GM19239 (cell line): ENCODE results near the gene LRRTM2.
"Not testable (repeated sequence)": the region's sequence is repeated elsewhere in the genome, so short reads cannot be mapped to it uniquely, and the experiment has no call there.

Experiments
- DNase-seq: peaks from one replicate; pipeline ENCODE4 v3.0.0; 2011; ENCODE audit warnings: low spot score; ENCODE audit not compliant: insufficient read length
- FAIRE-seq: peaks from 2 replicates; lab custom pipeline; 2011; peaks lifted over from hg19 to GRCh38; lab: Jason Lieb, UNC

The LRRTM2 gene

DNA sequence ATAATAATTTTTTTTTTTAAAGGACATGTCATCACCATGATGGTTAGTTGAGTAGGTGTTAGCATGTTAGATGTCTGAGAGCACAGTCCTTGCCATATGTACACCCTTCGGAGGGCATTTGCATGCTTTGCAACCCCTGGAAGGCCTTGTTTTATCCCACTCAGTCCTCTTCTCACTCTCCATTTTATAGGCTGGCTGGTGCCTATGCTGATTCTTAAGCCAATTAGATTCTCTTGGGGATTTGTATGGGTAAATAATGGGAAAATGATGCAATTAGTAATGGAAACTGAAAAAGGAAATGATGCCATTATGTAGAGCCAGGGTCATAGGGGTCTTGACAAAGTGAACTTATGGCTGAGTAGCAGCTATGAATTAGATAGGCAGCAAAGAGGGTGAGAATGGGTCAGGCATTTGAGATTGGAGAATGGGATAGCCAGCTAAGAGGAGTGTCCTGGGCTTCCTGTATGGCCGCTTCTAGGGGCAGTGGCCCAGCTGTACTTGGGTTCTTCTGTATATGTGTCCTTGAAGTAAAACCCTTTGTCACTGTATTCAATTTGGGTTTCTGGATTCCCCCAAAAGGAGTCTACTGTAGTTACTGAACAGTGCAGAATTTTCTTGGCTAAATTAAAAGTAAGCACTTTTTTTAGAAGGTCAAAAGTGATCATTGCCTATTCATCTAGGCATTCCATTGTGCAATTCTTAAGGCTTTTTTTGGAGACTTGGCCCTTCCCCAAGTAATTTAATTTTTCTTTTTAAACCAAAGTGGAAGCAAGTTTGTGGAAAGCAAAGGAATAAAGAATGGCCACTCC lies 31.6 kb downstream of the LRRTM2 start:
- no peak for DNase-seq
- FAIRE-seq, result no peak

DNA sequence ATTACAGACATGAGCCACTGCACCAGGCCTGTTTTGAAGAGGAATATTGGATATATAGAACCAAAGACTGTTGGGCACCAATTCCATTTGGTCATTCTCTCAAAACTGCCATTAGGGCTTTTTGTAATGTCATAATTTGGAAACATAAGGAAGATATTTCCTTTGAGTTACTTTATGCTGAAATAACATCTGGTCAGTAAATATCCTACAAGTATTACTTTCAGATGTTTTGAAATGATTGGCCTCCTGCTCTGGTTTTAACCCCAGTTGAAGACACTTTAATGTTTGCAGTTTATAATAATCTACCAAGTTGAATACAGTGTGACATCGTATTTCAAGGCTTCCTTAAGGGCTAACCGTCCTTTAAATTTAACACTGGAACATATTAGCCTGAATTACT lies 33.6 kb downstream of the LRRTM2 start:
- DNase-seq, result no peak
- FAIRE-seq, result no peak

DNA sequence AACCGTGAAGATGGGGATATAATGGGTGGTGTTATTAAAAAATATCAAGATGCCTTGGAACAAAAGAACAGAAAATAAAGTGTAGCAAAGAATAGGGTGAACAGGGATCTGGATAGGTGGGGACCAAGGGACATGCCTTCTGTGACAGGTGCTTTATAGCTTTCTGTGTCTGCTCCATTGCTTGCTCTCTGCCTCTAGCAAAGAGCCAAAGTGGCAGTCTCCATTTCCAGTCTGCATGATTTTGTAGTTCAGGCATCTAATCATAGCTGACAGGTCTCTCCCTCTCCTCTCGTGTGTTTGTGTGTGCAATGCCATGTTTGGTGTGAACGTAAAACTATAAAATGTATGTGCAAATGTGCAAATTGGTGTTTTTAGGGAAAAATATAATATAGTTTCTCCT lies 35.0 kb downstream of the LRRTM2 start:
- FAIRE-seq (no peak), DNase-seq (no peak)

DNA sequence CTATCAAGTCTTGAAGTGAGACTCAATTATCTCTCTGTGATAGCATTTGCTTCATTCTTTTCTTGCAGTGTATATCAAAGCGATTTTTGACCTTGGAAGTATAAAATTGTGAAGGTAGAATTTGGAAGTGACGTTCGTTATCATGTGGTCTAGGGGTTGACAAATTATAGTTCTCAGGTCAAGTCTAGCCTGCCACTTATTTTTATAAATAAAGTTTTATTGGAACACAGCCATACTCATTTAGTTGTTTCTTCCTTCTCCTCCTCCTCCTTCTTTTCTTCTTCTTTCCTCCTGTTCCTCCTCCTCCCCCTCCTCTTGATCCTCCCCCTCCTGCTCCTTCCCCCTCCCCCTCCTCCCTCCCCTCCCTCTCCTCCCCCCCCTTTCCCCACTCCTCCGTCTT lies 38.0 kb downstream of the LRRTM2 start:
- DNase-seq, result no peak
- FAIRE-seq, result no peak

DNA sequence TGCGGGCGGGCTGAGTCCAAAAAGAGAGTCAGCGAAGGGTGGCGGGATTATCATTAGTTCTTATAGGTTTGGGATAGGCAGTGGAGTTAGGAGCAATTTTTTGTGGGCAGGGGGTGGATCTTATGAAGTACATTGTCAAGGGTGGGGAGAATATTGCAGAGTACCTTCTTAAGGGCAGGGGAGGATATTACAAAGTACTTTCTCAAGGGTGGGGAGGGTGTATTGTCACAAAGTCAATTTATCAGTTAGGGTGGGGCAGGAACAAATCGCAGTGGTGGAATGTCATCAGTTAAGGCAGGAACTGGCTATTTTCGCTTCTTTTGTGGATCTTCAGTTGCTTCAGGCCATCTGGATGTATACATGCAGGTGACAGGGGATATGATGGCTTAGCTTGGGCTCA lies 40.3 kb downstream of the LRRTM2 start:
- DNase-seq, FAIRE-seq: not testable (repeated sequence)

DNA sequence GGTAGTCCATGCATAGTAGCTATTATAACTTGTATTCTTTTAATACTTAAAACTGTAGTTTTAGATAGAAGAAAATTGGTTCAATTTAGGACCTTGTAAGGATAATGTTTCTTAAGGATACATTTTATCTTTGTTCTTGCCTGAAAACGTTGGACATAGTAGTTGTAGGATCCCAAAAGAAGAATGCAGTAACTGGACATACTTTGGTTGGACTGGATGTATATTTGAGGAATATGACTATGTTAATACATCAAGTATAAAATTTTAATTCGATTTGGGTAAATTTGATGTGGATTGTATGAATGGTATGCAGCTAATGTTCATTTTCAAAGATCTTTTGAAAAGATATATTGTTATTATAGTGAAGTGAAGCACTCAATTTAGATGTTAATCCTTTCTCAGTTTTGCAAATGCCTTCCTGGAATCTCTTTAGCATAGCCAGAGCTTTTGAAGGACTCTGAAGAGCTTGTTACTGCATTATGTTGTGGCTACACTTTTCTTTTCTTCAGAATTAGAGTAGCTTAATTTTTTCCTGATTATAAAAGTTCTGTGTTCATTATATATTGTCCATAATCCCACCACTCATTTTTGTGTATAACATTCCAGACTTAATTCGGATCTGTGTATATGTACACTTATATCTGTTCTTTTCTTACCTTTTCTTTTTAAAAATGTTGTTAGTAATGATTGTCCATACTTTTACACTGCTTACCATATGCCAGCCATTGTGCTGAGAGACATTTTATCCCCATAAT lies 41.2 kb downstream of the LRRTM2 start:
- no peak for FAIRE-seq
- no peak for DNase-seq

DNA sequence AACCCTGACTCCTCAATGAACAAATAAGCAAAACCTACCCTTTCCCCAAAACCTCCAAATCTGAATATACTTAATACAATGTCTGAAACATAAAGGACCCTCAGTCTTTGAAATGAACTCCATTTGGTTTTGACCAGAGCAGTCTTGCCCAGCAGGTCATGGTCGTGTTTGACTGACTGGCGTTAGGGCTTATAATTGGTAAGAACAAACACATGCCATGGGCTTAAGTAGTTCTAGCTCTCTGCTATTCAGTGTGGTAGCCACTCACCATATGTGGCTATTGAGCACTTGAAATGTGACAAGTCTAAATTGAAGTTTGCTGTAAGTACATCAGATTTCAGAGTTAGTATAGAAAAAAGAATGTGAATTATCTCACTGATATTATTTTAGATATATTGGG lies 42.1 kb downstream of the LRRTM2 start:
- FAIRE-seq (no peak), DNase-seq (no peak)

DNA sequence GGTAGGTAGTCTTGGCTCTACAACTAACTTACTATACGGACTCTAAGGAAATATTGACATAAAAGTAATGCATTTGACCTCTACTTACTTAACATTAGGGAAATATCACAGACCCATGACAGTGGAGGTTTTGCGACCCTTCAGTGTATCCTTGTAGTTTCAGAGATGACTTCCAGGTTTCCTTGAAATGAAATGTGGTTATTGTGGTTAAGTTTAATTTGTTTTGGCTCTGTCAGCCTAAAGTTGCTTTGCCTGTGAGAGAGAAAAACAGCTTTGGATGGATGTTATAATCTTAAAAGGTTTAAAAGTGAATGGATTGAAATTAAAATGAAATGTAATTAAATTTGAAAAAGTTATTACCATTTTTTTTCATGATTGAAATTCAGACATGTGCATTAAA lies 42.9 kb downstream of the LRRTM2 start:
- FAIRE-seq, result peak; percentile 23
- no peak for DNase-seq

DNA sequence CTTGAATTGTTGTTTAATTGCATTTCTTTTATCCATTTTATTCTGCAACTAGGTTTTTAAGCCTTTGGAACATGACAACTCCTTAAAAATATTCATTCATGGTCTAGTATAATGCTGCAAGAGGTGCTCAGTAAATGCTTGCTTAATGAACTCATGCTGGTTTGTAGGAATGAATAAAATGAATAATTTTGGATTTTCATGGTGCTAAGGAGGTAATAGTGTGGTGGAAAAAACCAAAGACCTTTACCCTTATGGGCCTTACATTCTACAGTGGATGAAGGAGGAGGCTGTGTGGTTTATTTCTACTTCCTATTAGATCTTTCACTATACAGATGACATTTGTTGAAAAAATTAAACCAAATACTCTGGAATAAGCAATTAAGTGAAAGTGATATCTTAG lies 43.4 kb downstream of the LRRTM2 start:
- no peak for DNase-seq

DNA sequence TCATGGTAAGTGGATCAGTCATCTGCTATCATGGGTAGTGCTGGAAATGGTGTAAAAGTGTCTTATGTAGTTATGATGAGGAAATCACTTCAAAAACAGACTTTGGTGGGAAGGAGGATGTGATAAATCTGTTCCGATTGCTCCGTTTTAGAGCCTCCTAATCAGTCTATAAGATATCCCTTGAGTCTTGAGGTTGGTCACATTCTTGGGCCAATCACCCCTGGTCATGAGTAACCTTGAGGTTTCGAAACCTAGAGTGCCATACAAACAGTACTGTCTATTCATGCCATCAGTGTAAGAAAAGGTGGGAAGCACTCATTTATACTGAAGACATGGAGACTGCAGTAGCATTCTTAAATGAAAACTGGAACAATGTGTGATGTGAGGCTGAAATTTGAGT lies 45.8 kb downstream of the LRRTM2 start:
- FAIRE-seq (no peak), DNase-seq (no peak)

More for the DNA sequence above, 43.4 kb downstream of the LRRTM2 start:
- FAIRE-seq, result no peak

DNA sequence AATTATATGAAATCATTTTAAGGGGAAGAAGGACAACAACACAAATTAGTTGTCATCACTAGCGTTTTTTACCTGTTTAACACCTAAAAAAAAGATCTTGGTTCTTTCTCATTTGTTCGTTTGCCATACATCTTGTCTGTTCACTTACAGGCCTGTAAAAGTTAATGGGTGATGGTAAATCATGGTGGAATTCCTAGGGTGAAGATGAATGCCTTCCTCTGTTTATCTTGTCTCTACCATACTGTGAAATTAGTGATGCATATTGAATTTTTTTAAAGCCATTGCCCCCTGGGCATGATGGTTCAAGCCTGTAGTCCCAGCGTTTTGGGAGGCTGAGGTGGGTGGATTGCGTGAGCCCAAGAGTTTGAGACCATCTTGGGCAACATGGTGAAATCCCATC lies 46.6 kb downstream of the LRRTM2 start:
- no peak for DNase-seq
- FAIRE-seq, result no peak

DNA sequence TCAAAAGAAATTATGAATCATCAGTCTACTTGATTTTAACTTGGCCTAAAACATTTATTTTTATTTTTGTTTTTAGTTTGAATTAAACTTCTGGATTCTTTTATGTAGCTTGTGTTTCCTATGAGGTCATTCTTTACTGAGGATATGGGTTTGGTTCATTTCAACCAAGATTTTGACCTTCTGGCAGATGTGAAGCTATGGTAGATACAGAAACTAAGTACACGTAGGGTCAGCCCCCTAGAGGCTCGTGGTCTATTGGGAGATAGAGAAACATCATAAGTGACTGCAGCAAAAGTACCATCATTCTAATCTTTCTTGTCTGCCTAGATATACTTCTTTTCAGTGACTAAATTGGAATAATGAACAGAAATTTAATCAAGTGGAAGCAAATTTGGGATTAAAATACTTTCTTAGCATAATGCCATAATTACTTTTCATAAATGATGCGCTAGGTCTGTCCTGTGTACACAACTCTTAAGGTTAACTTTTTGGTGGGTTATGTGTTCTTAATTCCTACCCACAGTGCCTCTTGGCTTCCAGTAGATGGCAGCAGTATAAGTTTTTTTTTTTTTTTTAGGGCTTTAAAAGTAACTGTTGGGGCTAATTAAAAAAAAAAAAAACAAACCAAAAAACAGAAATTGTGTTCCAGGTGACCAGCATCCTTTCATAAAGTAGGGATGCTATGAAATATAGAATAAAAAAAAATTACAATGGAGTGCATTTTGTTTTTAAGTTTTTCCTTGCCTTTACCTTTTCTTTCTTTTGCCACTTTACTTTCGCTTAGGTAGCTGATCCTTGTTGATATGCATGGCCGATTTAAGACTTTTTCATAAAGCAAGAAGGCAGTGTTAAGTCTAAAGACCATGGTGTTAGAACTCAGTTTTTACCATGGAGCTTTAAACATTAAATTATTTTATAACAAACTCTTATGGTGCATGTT lies 49.9 kb downstream of the LRRTM2 start:
- peak; percentile 66 for FAIRE-seq
- DNase-seq, result peak; percentile 17

DNA sequence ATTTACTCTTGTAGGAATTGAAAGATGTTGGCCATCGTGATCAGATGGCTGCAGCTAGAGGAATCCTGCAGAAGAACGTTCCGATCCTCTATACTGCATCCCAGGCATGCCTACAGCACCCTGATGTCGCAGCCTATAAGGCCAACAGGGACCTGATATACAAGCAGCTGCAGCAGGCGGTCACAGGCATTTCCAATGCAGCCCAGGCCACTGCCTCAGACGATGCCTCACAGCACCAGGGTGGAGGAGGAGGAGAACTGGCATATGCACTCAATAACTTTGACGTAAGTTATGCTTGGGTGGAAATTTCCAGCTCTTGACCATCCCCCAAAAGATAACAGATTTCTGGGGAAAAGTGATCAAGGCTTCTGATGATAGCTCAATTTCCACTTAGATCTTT lies 50.6 kb downstream of the LRRTM2 start:
- no peak for FAIRE-seq

DNA sequence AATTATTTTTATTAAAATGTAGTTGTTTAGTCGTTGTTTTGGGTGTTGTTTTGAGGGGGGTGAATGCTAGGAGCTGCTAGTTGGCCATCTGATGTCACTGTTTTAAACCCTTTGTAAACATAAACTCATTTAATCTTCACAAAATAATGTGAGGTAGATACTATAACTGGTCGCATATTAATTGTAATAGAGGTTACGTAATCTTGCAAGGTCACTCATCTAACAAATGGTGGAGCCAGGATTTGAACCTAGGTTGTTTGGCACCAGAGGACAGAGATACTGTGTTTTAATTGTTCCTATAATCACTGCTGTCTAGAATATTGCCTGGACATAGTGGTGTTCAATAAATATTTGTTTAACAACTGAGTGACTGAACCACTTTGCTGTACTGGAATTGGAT lies 54.4 kb downstream of the LRRTM2 start:
- no peak for DNase-seq
- no peak for FAIRE-seq

More for the DNA sequence above, 50.6 kb downstream of the LRRTM2 start:
- DNase-seq, result no peak

DNA sequence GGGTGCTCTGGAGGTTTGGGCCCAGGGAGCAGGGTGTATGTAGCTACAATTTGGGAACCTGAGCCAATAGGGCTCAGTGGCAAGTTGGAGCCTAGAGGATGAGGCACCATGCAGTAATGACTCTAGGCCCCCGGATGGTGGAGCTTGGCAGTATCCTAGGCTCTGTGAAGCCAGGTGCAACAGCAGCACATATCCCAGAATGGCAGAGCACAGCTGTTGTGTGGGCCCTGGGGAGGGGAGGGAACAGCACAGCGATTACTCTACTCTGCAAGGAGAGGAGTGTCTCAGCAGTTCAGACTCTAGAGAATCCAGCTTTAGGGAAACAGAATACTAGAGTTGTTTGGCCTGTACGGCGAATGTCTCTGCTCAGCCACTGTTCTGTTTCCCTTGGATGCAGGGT lies 56.1 kb downstream of the LRRTM2 start:
- DNase-seq, result no peak
- FAIRE-seq, result no peak
